Central memory CD8-positive, alpha-beta T cell (primary cell): ENCODE data around the gene NMNAT2.

Source experiments
- ATAC-seq: fragments of 150-1000 bp; cut with Tn5 transposase; replicated peaks from 2 replicates; pipeline ENCODE4 v1.10.0; 2022; ENCODE audit warnings: mild to moderate bottlenecking, moderate FRiP score, moderate number of reproducible peaks; ENCODE audit not compliant: poor library complexity, severe bottlenecking; ENCODE audit errors: extremely low read depth
- DNase-seq, 2 donors: peaks; one replicate each; pipeline ENCODE4 v3.0.0; 2021; ENCODE audit warnings: low spot score in 2 of 2
- H3K27ac Mint-ChIP-seq: one replicate; pipeline ENCODE4 v1.8.0; 2022; ENCODE audit warnings: low read depth, mild to moderate bottlenecking, moderate library complexity, mixed read lengths
- H3K27me3 Mint-ChIP-seq: one replicate; pipeline ENCODE4 v1.8.0; 2022; ENCODE audit warnings: mixed read lengths
- H3K36me3 Mint-ChIP-seq: one replicate; pipeline ENCODE4 v1.8.0; 2022; ENCODE audit warnings: mild to moderate bottlenecking, moderate library complexity, mixed read lengths; ENCODE audit not compliant: insufficient read depth
- H3K4me1 Mint-ChIP-seq: one replicate; pipeline ENCODE4 v1.8.0; 2022; ENCODE audit warnings: mixed read lengths
- H3K4me3 Mint-ChIP-seq: one replicate; pipeline ENCODE4 v1.8.0; 2022; ENCODE audit warnings: mild to moderate bottlenecking, moderate library complexity, mixed read lengths
- H3K9me3 Mint-ChIP-seq: one replicate; pipeline ENCODE4 v1.8.0; 2022; ENCODE audit warnings: mixed read lengths

The NMNAT2 gene

GRCh38 chr1:183210681-183211080, 207.5 kb downstream of the NMNAT2 start:
- Mint-ChIP-seq H3K4me3 (no peak overlapping the region), H3K4me1 (no peaks in the 10 kb centered on the region), H3K36me3 (no peaks in the 10 kb centered on the region), H3K27me3 (peaks cover 39% of the 10 kb centered on the region), H3K9me3 (no peaks in the 10 kb centered on the region), H3K27ac (no peak overlapping the region)
- no peak for DNase-seq
- no peak for ATAC-seq

- no peak for ATAC-seq
- no peak for DNase-seq
- Mint-ChIP-seq H3K27ac (no peak overlapping the region), H3K36me3 (no peaks in the 10 kb centered on the region), H3K27me3 (peaks cover 38% of the 10 kb centered on the region), H3K9me3 (no peaks in the 10 kb centered on the region), H3K4me3 (no peak overlapping the region), H3K4me1 (no peaks in the 10 kb centered on the region)
Observed at GRCh38 chr1:183209533-183210158, 208.5 kb downstream of the NMNAT2 start.

GRCh38 chr1:183206538-183207122, 211.6 kb downstream of the NMNAT2 start:
- DNase-seq (no peak), ATAC-seq (no peak)
- Mint-ChIP-seq H3K9me3 (no peaks in the 10 kb centered on the region), H3K4me3 (no peak overlapping the region), H3K27me3 (peaks cover 19% of the 10 kb centered on the region), H3K36me3 (no peaks in the 10 kb centered on the region), H3K27ac (no peak overlapping the region), H3K4me1 (no peaks in the 10 kb centered on the region)

- ATAC-seq, result no peak
- Mint-ChIP-seq H3K27ac (no peak overlapping the region), H3K36me3 (no peaks in the 10 kb centered on the region), H3K27me3 (peaks cover 30% of the 10 kb centered on the region), H3K4me3 (no peak overlapping the region), H3K9me3 (no peaks in the 10 kb centered on the region), H3K4me1 (no peaks in the 10 kb centered on the region)
- no peak for DNase-seq
Observed at GRCh38 chr1:183205196-183205781, 212.9 kb downstream of the NMNAT2 start.

- DNase-seq, result no peak
- no peak for ATAC-seq
- Mint-ChIP-seq H3K36me3 (no peaks in the 10 kb centered on the region), H3K9me3 (no peaks in the 10 kb centered on the region), H3K27ac (no peak overlapping the region), H3K27me3 (peaks cover 41% of the 10 kb centered on the region), H3K4me3 (no peak overlapping the region), H3K4me1 (no peaks in the 10 kb centered on the region)
Observed at GRCh38 chr1:183203094-183203493, 215.1 kb downstream of the NMNAT2 start.

GRCh38 chr1:183200451-183200850, 217.7 kb downstream of the NMNAT2 start:
- Mint-ChIP-seq H3K9me3 (no peaks in the 10 kb centered on the region), H3K4me1 (no peaks in the 10 kb centered on the region), H3K27ac (no peak overlapping the region), H3K4me3 (no peak overlapping the region), H3K36me3 (no peaks in the 10 kb centered on the region), H3K27me3 (peaks cover 52% of the 10 kb centered on the region)
- ATAC-seq (no peak), DNase-seq (no peak)

- Mint-ChIP-seq H3K4me1 (peaks cover 8% of the 10 kb centered on the region), H3K36me3 (no peaks in the 10 kb centered on the region), H3K27ac (no peak overlapping the region), H3K9me3 (no peaks in the 10 kb centered on the region), H3K27me3 (peaks cover 52% of the 10 kb centered on the region), H3K4me3 (no peak overlapping the region)
- ATAC-seq, result no peak
- no peak for DNase-seq
Observed at GRCh38 chr1:183199304-183199703, 218.9 kb downstream of the NMNAT2 start.

GRCh38 chr1:183198463-183198862, 219.7 kb downstream of the NMNAT2 start:
- DNase-seq, result no peak
- H3K36me3 Mint-ChIP-seq, result no peaks in the 10 kb centered on the region
- no peak overlapping the region for H3K4me3 Mint-ChIP-seq
- peaks cover 52% of the 10 kb centered on the region for H3K27me3 Mint-ChIP-seq
- H3K9me3 Mint-ChIP-seq, result no peaks in the 10 kb centered on the region
- H3K4me1 Mint-ChIP-seq, result peaks cover 8% of the 10 kb centered on the region
- no peak overlapping the region for H3K27ac Mint-ChIP-seq
- no peak for ATAC-seq
